HEK293 (cell line): Measurements from ENCODE around the gene TNP2.

ENCODE experiments used
- CTCF ChIP-seq: fragments of 450-650 bp; formaldehyde crosslinking; IDR thresholded peaks from 2 replicates; pipeline ENCODE4 v1.5.1; 2016; ENCODE audit warnings: missing biosample characterization, missing genetic modification characterization
- GLIS1 ChIP-seq: fragments of 450-650 bp; formaldehyde crosslinking; IDR thresholded peaks from 2 replicates; pipeline ENCODE4 v1.5.1; 2016; ENCODE audit warnings: missing biosample characterization, missing genetic modification characterization
- KLF9 ChIP-seq: fragments of 450-650 bp; formaldehyde crosslinking; IDR thresholded peaks from 2 replicates; pipeline ENCODE4 v1.5.1; 2016; ENCODE audit warnings: missing biosample characterization, missing genetic modification characterization, low read depth
- SP2 ChIP-seq: fragments of 450-650 bp; formaldehyde crosslinking; IDR thresholded peaks from 2 replicates; pipeline ENCODE4 v1.5.1; 2016; ENCODE audit warnings: missing biosample characterization, missing genetic modification characterization
- SP3 ChIP-seq: fragments of 450-650 bp; formaldehyde crosslinking; IDR thresholded peaks from 2 replicates; pipeline ENCODE4 v1.5.1; 2016; ENCODE audit warnings: missing biosample characterization, missing genetic modification characterization
- SP7 ChIP-seq: fragments of 450-650 bp; formaldehyde crosslinking; IDR thresholded peaks from 2 replicates; pipeline ENCODE4 v1.5.1; 2016; ENCODE audit warnings: missing biosample characterization, missing genetic modification characterization
- YY2 ChIP-seq: fragments of 450-650 bp; formaldehyde crosslinking; IDR thresholded peaks from 2 replicates; pipeline ENCODE4 v1.5.1; 2016; ENCODE audit warnings: missing biosample characterization, missing genetic modification characterization
- ZBTB48 ChIP-seq: fragments of 450-650 bp; formaldehyde crosslinking; IDR thresholded peaks from 2 replicates; pipeline ENCODE4 v1.5.1; 2016; ENCODE audit warnings: missing biosample characterization, missing genetic modification characterization
- ZBTB6 ChIP-seq: fragments of 450-650 bp; formaldehyde crosslinking; IDR thresholded peaks from 2 replicates; pipeline ENCODE4 v1.5.1; 2017; ENCODE audit warnings: missing biosample characterization, missing genetic modification characterization
- ZBTB8A ChIP-seq: fragments of 450-650 bp; formaldehyde crosslinking; IDR thresholded peaks from 2 replicates; pipeline ENCODE4 v1.5.1; 2016; ENCODE audit warnings: missing biosample characterization, missing genetic modification characterization
- ZNF174 ChIP-seq: fragments of 450-650 bp; formaldehyde crosslinking; IDR thresholded peaks from 2 replicates; pipeline ENCODE4 v1.5.0; 2017; ENCODE audit warnings: missing biosample characterization, mild to moderate bottlenecking, missing genetic modification characterization
- ZNF184 ChIP-seq: fragments of 450-650 bp; IDR thresholded peaks from 2 replicates; pipeline ENCODE4 v1.5.1; 2018; ENCODE audit warnings: missing biosample characterization, mild to moderate bottlenecking, missing genetic modification characterization
- ZNF214 ChIP-seq: fragments of 450-650 bp; formaldehyde crosslinking; IDR thresholded peaks from 2 replicates; pipeline ENCODE4 v1.5.1; 2017; ENCODE audit warnings: missing biosample characterization, mild to moderate bottlenecking, missing genetic modification characterization, borderline replicate concordance
- ZNF221 ChIP-seq: fragments of 450-650 bp; formaldehyde crosslinking; IDR thresholded peaks from 2 replicates; pipeline ENCODE4 v1.5.1; 2017; ENCODE audit warnings: missing biosample characterization, missing genetic modification characterization, borderline replicate concordance
- ZNF223 ChIP-seq: fragments of 450-650 bp; formaldehyde crosslinking; IDR thresholded peaks from 2 replicates; pipeline ENCODE4 v1.5.1; 2016; ENCODE audit warnings: missing biosample characterization, missing genetic modification characterization
- ZNF239 ChIP-seq: fragments of 450-650 bp; formaldehyde crosslinking; IDR thresholded peaks from 2 replicates; pipeline ENCODE4 v1.5.1; 2016; ENCODE audit warnings: missing biosample characterization, missing genetic modification characterization
- ZNF404 ChIP-seq: fragments of 450-650 bp; formaldehyde crosslinking; IDR thresholded peaks from 2 replicates; pipeline ENCODE4 v1.5.1; 2017; ENCODE audit warnings: missing biosample characterization, missing genetic modification characterization
- ZNF423 ChIP-seq: fragments of 450-650 bp; formaldehyde crosslinking; IDR thresholded peaks from 2 replicates; pipeline ENCODE4 v1.5.1; 2016; ENCODE audit warnings: missing biosample characterization, missing genetic modification characterization
- ZNF449 ChIP-seq: fragments of 450-650 bp; formaldehyde crosslinking; IDR thresholded peaks from 2 replicates; pipeline ENCODE4 v1.5.1; 2017; ENCODE audit warnings: missing biosample characterization, mild to moderate bottlenecking, missing genetic modification characterization, moderate library complexity
- ZNF513 ChIP-seq: fragments of 450-650 bp; IDR thresholded peaks from 2 replicates; pipeline ENCODE4 v1.5.1; 2018; ENCODE audit warnings: missing biosample characterization, missing genetic modification characterization
- ZNF514 ChIP-seq: fragments of 450-650 bp; formaldehyde crosslinking; IDR thresholded peaks from 2 replicates; pipeline ENCODE4 v1.5.1; 2016; ENCODE audit warnings: missing biosample characterization, missing genetic modification characterization
- ZNF529 ChIP-seq: fragments of 450-650 bp; formaldehyde crosslinking; IDR thresholded peaks from 2 replicates; pipeline ENCODE4 v1.5.1; 2017; ENCODE audit warnings: missing genetic modification characterization, missing biosample characterization; ENCODE audit not compliant: insufficient replicate concordance
- ZNF558 ChIP-seq: fragments of 450-650 bp; formaldehyde crosslinking; IDR thresholded peaks from 2 replicates; pipeline ENCODE4 v1.5.1; 2016; ENCODE audit warnings: missing biosample characterization, missing genetic modification characterization
- ZNF580 ChIP-seq: fragments of 450-650 bp; formaldehyde crosslinking; IDR thresholded peaks from 2 replicates; pipeline ENCODE4 v1.5.1; 2016; ENCODE audit warnings: missing biosample characterization, missing genetic modification characterization
- ZNF639 ChIP-seq: fragments of 450-650 bp; formaldehyde crosslinking; IDR thresholded peaks from 2 replicates; pipeline ENCODE4 v1.5.1; 2016; ENCODE audit warnings: missing biosample characterization, missing genetic modification characterization
- ZNF692 ChIP-seq: fragments of 450-650 bp; formaldehyde crosslinking; IDR thresholded peaks from 2 replicates; pipeline ENCODE4 v1.5.1; 2016; ENCODE audit warnings: missing biosample characterization, missing genetic modification characterization
- ZNF747 ChIP-seq: fragments of 450-650 bp; formaldehyde crosslinking; IDR thresholded peaks from 2 replicates; pipeline ENCODE4 v1.5.1; 2016; ENCODE audit warnings: missing biosample characterization, missing genetic modification characterization
- ZNF791 ChIP-seq: fragments of 450-650 bp; formaldehyde crosslinking; IDR thresholded peaks from 2 replicates; pipeline ENCODE4 v1.5.1; 2016; ENCODE audit warnings: missing biosample characterization, missing genetic modification characterization
- ZNF830 ChIP-seq: fragments of 450-650 bp; IDR thresholded peaks from 2 replicates; pipeline ENCODE4 v1.5.0; 2018; ENCODE audit warnings: missing biosample characterization, missing genetic modification characterization, low read depth, mild to moderate bottlenecking, moderate library complexity
- ZSCAN5A ChIP-seq: fragments of 450-650 bp; formaldehyde crosslinking; IDR thresholded peaks from 2 replicates; pipeline ENCODE4 v1.5.1; 2016; ENCODE audit warnings: missing biosample characterization, missing genetic modification characterization

The TNP2 gene

GRCh38 chr16:11257131-11257938, 11.8 kb downstream of the TNP2 start (continued):
- no peak for TF ChIP-seq ZNF221 (tag by site-specific recombination)
- TF ChIP-seq YY2: no peak
- TF ChIP-seq ZNF423 (tag by site-specific recombination): no peak
- TF ChIP-seq ZNF580: no peak
- TF ChIP-seq ZNF404: no peak
- TF ChIP-seq ZNF639 (tag by site-specific recombination): no peak; the same call in 1 of the 2 replicates
- no peak for TF ChIP-seq ZNF529
- no peak for TF ChIP-seq KLF9 (tag by site-specific recombination)
- TF ChIP-seq ZNF514 (tag by site-specific recombination): no peak
- TF ChIP-seq ZNF184: no peak
- TF ChIP-seq ZBTB8A (tag by site-specific recombination): peak; percentile 71
- TF ChIP-seq ZNF239: no peak
- TF ChIP-seq ZNF214: no peak
- TF ChIP-seq ZNF558 (tag by site-specific recombination): no peak
- TF ChIP-seq SP3 (tag by site-specific recombination): no peak
- TF ChIP-seq ZNF174: no peak
- TF ChIP-seq ZSCAN5A (tag by site-specific recombination): no peak
- peak; percentile 12; the same call in 1 of the 2 replicates for TF ChIP-seq SP7
- TF ChIP-seq ZNF692 (tag by site-specific recombination): peak; percentile 54
- no peak for TF ChIP-seq GLIS1
- no peak for TF ChIP-seq ZNF791 (tag by site-specific recombination)
- 0 out of 2 replicates have a peak, but pooled peaks have one; percentile 38 for TF ChIP-seq ZNF223 (tag by site-specific recombination)
- TF ChIP-seq CTCF (tag by site-specific recombination): peak; percentile 80
- peak; percentile 16; the same call in 1 of the 2 replicates for TF ChIP-seq ZNF449 (tag by site-specific recombination)
- TF ChIP-seq ZNF513 (tag by site-specific recombination): no peak
- TF ChIP-seq ZBTB48 (tag by site-specific recombination): peak; percentile 92
- no peak for TF ChIP-seq ZNF830
- no peak for TF ChIP-seq SP2
- TF ChIP-seq ZBTB6 (tag by site-specific recombination): no peak
- TF ChIP-seq ZNF747 (tag by site-specific recombination): no peak
